H1 (cell line): ENCODE data around the gene GALNT2. TPM values are rescaled to one million over a fixed set of nuclear protein-coding genes. Genes with fewer than 3 reads are reported as not detected.

Source experiments
- CHD2 ChIP-seq: IDR thresholded peaks from 2 replicates; pipeline ENCODE4 v1.6.1; 2012; ENCODE audit warnings: low read length, improper control_type of control experiment
- EZH2 ChIP-seq: fragments of 200-600 bp; sonication (generic); IDR thresholded peaks from 2 replicates; pipeline ENCODE4 v1.7.1; 2012; ENCODE audit warnings: low read depth, mild to moderate bottlenecking, moderate library complexity, low read length, inconsistent platforms; ENCODE audit not compliant: severe bottlenecking
- HDAC2 ChIP-seq, 2 experiments: fragments of 300-600 bp in 1 of 2; sonication (generic) in 1 of 2; IDR thresholded peaks; 2 replicates each; pipeline ENCODE4 v1.6.1; 2011 to 2012; ENCODE audit warnings: low read depth in 2 of 2, low read length in 2 of 2, mild to moderate bottlenecking in 2 of 2, moderate library complexity in 2 of 2, borderline replicate concordance in 1 of 2, inconsistent platforms in 1 of 2
- NRF1 ChIP-seq: IDR thresholded peaks from 2 replicates; pipeline ENCODE4 v1.6.1; 2011; ENCODE audit warnings: mild to moderate bottlenecking, low read depth, low read length, improper control_type of control experiment
- RNF2 ChIP-seq: fragments of 200-900, 300-1000 bp; sonication (generic); IDR thresholded peaks from 2 replicates; pipeline ENCODE4 v1.7.1; 2016; ENCODE audit warnings: borderline replicate concordance, low read depth, mild to moderate bottlenecking, antibody characterized with exemption, low read length; ENCODE audit not compliant: poor library complexity, severe bottlenecking; ENCODE audit errors: missing control alignments
- polyA plus RNA-seq, 7 experiments: library from polyadenylated mRNA; depleted of rRNA in 3 of 7; stranded (reverse) in 5 of 7; unstranded in 2 of 7; fragments of >200 nt in 5 of 7; fragments of 200-250 nt in 2 of 7; gene quantifications; 1 replicate in 5 of 7; 2 replicates in 1 of 7; 4 replicates in 1 of 7; pipeline versions ENCODE4 v1.2.1 to v1.2.3, GENCODE V29; 2011 to 2013; ENCODE audit warnings: missing spikeins in 2 of 7, mixed read lengths in 2 of 7
- total RNA-seq: library from RNA; stranded (reverse); fragmentation: NEBNext Ultra II Directional; extraction: Animal tissue kit (Norgen Biotek cat#: 25700); gene quantifications from 2 replicates; pipeline ENCODE4 v1.2.1, GENCODE V29; 2021

The GALNT2 gene
- total and polyA plus RNA-seq, 2 of the 8 experiments (the other 6 are each of a cell fraction or from before 2014, with no cell fraction given): 34.5 to 75.3 TPM

DNA sequence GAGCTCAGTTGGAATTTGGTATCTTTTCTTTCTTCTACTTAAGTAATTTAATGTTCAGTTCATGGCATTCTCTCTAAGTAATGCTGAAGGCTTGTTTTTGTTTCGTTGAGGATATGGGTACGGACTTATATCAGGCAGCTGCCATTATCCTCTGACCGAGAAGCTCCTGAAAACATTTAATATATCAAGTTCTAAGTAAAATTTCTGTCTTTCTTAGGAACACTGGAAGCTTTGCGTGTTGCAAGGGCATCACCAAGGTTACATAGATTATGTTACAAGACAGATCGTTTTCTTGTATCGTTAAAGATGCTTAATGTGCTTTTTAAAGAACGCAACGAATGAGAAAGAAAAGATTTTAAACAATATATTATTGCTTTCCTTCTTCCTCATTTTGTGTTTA is 1.0 kb upstream of the GALNT2 start (continued):
- no peak for TF ChIP-seq HDAC2 (IDR thresholded peaks at IDR 0.05; ENCODE audit: borderline replicate concordance in 1 of 2, low read depth in 2 of 2, low read length in 2 of 2)
- TF ChIP-seq CHD2: no peak
- TF ChIP-seq NRF1: no peak
- TF ChIP-seq RNF2: no peak
- no peak for TF ChIP-seq EZH2
